ENCODE results near the gene VPS4B. TPM values are rescaled to one million over a fixed set of nuclear protein-coding genes. Genes with fewer than 3 reads are reported as not detected.

The VPS4B gene
- total and polyA plus RNA-seq, 2 of the 8 experiments (the other 6 are each of a cell fraction or from before 2014, with no cell fraction given) = 7.2 to 45.3 TPM

DNA sequence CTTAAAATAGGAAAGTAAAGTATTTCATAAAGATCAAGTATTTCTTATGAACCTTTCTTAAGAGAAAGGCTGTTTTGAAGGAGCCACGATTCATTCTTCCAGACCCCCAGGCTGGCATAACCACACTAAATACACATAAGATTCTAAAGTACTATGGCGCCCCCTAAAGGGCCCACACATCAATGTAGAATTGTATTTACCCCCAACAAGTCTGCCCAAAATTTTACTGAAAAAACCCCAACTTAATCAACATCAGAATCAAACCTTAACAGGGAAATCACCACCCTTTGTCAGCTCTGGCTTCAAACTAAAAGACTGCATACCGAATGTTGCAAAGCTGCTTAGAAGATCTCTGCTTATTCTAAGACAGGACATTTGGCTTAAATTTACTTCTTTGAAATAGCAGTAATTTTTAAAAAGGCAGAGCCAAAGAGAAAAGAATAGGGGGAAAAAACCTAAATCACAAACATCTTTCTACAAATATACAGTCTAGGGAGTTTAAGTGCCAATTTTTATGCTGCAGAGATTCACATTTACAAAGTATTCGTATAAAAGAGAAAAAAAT, 82.3 kb downstream of the VPS4B start:
- H4K8ac ChIP-seq (ENCODE audit: extremely low read depth, insufficient read depth, low read length) = no peak overlapping the region
- DNase-seq (ENCODE audit: low read depth in 1 of 2, low spot score in 2 of 2) = peak in 1 of 2 experiments; percentile 62
- no peaks in the 10 kb centered on the region for H3K27me3 ChIP-seq (replicated peaks in 1 of 4; ENCODE audit: control insufficient read depth in 3 of 4, extremely low read depth in 1 of 4, insufficient read depth in 3 of 4, low read length in 3 of 4)
- peak overlapping the region; percentile 21 to 32; a peak in 1 of 4 replicates for H3K4me2 ChIP-seq (ENCODE audit: insufficient read depth in 1 of 2, low read depth in 2 of 2, low read length in 2 of 2)
- no peak overlapping the region for H3K9ac ChIP-seq (replicated peaks in 1 of 4; ENCODE audit: extremely low read depth in 1 of 4, low read depth in 3 of 4, low read length in 3 of 4)
- no peak overlapping the region for H3K23ac ChIP-seq (ENCODE audit: insufficient read length)
- no peak overlapping the region for H2BK15ac ChIP-seq (ENCODE audit: low read length)
- no peak for FAIRE-seq
- H3K27ac ChIP-seq (ENCODE audit: low read depth, low read length) = no peak overlapping the region
- WGBS, 2 experiments (ENCODE audit: extremely low coverage in 1 of 2, insufficient coverage in 1 of 2, insufficient read length in 1 of 2, insufficient replicate concordance in 2 of 2, low coverage in 1 of 2, low lambda C conversion rate in 2 of 2, missing lambda C conversion rate in 1 of 2) = 33% methylated on average over 4 of the region's 4 CpGs; no CpG with 5 or more reads in 1 of the 2 experiments
- no peaks in the 10 kb centered on the region for H3K79me1 ChIP-seq (ENCODE audit: low read depth, low read length)
- no peak overlapping the region for H2BK20ac ChIP-seq (ENCODE audit: low read length)
- no peaks in the 10 kb centered on the region for H3K23me2 ChIP-seq (ENCODE audit: low read depth, low read length)
- peaks cover 3 to 38% (median 28%) of the 10 kb centered on the region in 4 experiments; a peak in 7 of 8 replicates for H3K36me3 ChIP-seq (ENCODE audit: control insufficient read depth in 2 of 4, insufficient read depth in 4 of 4, low read length in 3 of 4)
- H2BK120ac ChIP-seq (replicated peaks; ENCODE audit: low read depth, low read length) = no peak overlapping the region
- no peaks in the 10 kb centered on the region for H4K20me1 ChIP-seq (replicated peaks in 1 of 2; ENCODE audit: control insufficient read depth in 1 of 2, insufficient read depth in 2 of 2, low read length in 2 of 2)
- H2AK5ac ChIP-seq (ENCODE audit: low read depth, low read length) = no peak overlapping the region
- H3K9me3 ChIP-seq (ENCODE audit: insufficient read depth in 2 of 2, low read depth in 1 of 2, low read length in 1 of 2) = no peaks in the 10 kb centered on the region
- peak overlapping the region in 1 of 4 experiments; percentile 41; a peak in 2 of 8 replicates for H3K4me3 ChIP-seq (ENCODE audit: extremely low read depth in 1 of 4, insufficient read depth in 2 of 4, low read depth in 3 of 4, low read length in 4 of 4)
- no peak overlapping the region for H3K18ac ChIP-seq (ENCODE audit: extremely low read depth, low read length)
- H3K4me1 ChIP-seq (replicated peaks in 1 of 4; ENCODE audit: control insufficient read depth in 3 of 4, insufficient read depth in 4 of 4, low read length in 3 of 4) = peaks cover 0 to 7% (median 3%) of the 10 kb centered on the region in 4 experiments; a peak in 3 of 7 replicates
- H4K91ac ChIP-seq (replicated peaks; ENCODE audit: insufficient read length, low read length) = no peak overlapping the region
- ChIA-PET CTCF (ENCODE audit: partially characterized antibody) (interaction anchor here (0.8 to 9.1 kb wide), 37 partner anchors 9 to 612 kb away, joined by 3 to 96 read pairs (median 4); partner anchors contain the start of gene BCL2), POLR2A (ENCODE audit: partially characterized antibody) (interaction anchor here (1.1 to 1.5 kb wide), 2 partner anchors 15 to 28 kb away, joined by 3 read pairs; no protein-coding TSS in a partner anchor)
- no peak overlapping the region for H3K56ac ChIP-seq (replicated peaks; ENCODE audit: insufficient read length, low read depth, low read length)
- no peak overlapping the region for H2AFZ ChIP-seq (ENCODE audit: low read length)
- no peak overlapping the region for H3K4ac ChIP-seq (replicated peaks; ENCODE audit: insufficient read length, low read depth, low read length)
- H4K5ac ChIP-seq (ENCODE audit: insufficient read length, low read depth, low read length) = peak overlapping the region; percentile 89
- H2BK5ac ChIP-seq (ENCODE audit: low read depth, low read length) = no peak overlapping the region
- no peak overlapping the region for H2BK12ac ChIP-seq (ENCODE audit: low read depth, low read length)
- no peak overlapping the region for H3K14ac ChIP-seq (ENCODE audit: insufficient read length)
- H3K79me2 ChIP-seq (ENCODE audit: control insufficient read depth in 1 of 2, insufficient read depth in 2 of 2, low read length in 2 of 2) = no peaks in the 10 kb centered on the region
- TF ChIP-seq RAD21 (IDR thresholded peaks at IDR 0.05 in 1 of 2, conservative IDR thresholded peaks at IDR 0.05 in 1 of 2; ENCODE audit: low read depth in 2 of 2, low read length in 2 of 2) (peak; percentile 67 to 72), GABPA (IDR thresholded peaks at IDR 0.05; ENCODE audit: borderline replicate concordance, insufficient read depth, low read length) (no peak)
- TF ChIP-seq, protein P1, sequence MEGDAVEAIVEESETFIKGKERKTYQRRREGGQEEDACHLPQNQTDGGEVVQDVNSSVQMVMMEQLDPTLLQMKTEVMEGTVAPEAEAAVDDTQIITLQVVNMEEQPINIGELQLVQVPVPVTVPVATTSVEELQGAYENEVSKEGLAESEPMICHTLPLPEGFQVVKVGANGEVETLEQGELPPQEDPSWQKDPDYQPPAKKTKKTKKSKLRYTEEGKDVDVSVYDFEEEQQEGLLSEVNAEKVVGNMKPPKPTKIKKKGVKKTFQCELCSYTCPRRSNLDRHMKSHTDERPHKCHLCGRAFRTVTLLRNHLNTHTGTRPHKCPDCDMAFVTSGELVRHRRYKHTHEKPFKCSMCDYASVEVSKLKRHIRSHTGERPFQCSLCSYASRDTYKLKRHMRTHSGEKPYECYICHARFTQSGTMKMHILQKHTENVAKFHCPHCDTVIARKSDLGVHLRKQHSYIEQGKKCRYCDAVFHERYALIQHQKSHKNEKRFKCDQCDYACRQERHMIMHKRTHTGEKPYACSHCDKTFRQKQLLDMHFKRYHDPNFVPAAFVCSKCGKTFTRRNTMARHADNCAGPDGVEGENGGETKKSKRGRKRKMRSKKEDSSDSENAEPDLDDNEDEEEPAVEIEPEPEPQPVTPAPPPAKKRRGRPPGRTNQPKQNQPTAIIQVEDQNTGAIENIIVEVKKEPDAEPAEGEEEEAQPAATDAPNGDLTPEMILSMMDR (IDR thresholded peaks at IDR 0.05; ENCODE audit: control extremely low read depth in 1 of 3, insufficient read depth in 1 of 3, low read depth in 1 of 3, low read length in 3 of 3) = peak in 2 of 3 experiments; percentile 51 to 60; a peak in 3 of 4 replicates
- TF ChIP-seq, protein P2, sequence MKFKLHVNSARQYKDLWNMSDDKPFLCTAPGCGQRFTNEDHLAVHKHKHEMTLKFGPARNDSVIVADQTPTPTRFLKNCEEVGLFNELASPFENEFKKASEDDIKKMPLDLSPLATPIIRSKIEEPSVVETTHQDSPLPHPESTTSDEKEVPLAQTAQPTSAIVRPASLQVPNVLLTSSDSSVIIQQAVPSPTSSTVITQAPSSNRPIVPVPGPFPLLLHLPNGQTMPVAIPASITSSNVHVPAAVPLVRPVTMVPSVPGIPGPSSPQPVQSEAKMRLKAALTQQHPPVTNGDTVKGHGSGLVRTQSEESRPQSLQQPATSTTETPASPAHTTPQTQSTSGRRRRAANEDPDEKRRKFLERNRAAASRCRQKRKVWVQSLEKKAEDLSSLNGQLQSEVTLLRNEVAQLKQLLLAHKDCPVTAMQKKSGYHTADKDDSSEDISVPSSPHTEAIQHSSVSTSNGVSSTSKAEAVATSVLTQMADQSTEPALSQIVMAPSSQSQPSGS (IDR thresholded peaks at IDR 0.05; ENCODE audit: low read length) = no peak

Measured in H1 (cell line).